ENCODE measurements around the gene ABTB2.

The ABTB2 gene

DNA sequence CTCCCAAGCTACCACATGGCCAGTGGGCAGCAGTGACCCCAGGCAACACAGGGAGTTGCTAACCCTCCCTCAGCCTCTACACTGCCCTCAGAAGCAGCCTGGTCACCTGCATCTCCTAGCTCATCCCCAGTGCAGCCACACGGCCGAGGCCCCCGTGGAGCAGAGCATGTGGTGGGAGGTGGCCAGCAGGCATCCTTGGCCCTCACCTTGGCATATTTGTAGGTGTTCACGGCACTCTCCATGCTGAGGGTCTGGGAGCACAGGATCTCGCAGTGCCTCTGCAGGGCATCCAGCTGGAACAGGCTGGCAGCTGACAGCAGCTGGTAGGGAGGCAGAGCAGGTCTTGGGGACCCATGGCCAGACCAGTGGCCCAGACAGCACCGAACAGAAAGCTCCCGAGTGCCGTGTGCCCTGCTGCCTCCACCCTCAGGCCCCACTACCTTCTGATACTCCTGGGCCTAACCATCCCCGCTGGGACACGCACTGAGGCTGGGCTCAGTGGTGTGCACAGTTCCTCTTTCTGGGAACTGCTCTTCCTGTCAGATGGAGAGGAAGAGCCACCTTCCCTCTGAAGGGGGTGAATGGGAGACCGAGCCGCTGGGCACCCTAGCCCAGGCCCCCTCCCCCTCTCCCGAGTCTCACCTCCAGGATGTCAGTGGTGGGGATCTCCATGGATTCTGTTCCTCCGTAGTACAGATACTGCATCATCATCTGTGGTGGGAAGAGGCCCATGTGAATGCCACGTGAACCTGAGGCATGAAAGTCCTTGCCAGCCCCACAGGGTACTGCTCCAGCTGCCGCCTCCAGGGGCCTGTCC, 203.5 kb downstream of the ABTB2 start:
- DNase-seq: no peak

DNA sequence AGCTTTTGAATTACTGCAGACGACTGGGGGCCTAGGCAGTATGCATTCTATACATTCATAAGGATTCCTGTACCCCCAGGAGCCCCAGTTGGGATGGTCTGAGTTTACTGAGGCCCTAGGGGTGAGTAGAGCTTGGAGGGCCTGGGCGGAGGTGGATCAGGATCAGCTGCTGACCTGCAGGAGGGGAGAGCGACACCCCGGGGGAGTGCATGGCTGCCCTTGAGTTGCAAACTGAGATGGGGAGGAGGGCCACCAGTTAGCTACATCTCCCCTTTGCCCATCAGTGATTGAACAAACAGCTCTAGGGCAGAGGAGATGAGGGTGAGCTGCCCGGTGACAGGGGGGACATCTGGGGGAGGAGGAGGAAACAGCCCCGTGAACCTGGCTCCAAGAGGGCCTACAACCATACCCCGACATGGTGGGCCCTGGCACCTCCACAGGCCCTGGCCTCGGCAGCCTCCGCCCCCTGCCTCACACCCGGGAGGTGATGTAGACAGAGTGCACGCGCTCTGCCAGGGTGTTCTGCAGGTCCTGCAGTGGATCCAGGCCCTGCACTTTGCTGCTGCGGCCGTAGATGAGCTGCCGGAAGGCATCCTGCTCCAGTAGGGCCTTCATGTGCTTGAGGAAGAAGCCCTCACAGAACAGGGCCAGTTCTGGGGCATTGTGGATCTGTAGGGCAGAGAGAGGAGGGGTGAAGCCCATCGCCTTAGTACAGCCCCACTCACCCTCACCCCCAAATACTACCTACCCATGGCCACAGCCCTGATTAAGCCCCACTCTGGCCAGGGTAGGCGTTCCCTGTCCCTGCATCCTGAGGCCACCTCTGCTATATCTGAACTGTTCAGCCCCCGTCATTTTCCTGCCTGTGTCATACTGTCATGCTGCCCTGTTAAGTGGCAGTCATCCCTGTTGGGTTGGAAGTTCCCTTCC, 205.6 kb downstream of the ABTB2 start:
- DNase-seq: no peak

DNA sequence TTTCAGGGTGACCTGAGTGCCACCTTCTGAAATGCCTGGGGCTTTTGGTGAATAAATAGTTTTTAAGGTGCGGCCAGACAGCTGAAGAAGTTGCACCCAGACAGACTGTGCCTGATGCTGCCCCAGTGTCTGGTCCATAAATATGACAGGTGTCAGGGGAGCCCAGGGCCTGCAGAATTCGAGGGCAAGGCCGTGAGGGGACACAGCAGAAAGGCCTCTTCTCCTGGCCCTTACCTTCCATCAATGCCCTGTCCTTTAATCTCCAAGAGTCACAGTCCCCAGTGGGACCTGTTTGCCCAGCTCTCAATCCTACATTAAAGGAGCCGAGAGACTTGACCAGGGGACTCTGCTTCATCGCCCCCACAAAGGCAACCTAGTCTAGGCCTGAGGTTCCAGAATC, 206.6 kb downstream of the ABTB2 start:
- DNase-seq: no peak

GRCh38 chr11:34150494-34151151, 207.2 kb downstream of the ABTB2 start:
- DNase-seq: peak in 1 of 56 donors; percentile 20

GRCh38 chr11:34149786-34150185, 208.0 kb downstream of the ABTB2 start:
- peak in 1 of 56 donors; percentile 8 for DNase-seq

DNA sequence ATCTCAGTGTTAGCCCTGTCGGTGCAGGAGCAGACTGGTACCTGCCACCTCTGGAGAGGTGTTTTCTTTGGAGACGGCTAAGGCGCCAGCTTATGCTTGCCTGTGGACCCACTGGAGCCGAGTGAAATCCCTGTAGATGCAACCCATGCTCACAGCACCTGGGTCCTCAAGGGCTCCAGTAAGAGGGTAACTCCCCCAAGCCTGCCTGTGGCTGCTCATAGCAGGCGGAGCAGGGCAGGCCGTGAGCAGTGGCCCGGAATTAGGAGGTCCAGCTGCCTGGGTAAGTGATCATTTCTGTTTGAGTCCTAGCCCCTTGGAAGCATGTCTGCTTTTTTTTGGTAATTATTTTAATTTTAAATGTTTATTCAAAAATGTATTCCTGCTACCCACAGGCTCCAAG, 208.5 kb downstream of the ABTB2 start:
- no peak for DNase-seq

DNA sequence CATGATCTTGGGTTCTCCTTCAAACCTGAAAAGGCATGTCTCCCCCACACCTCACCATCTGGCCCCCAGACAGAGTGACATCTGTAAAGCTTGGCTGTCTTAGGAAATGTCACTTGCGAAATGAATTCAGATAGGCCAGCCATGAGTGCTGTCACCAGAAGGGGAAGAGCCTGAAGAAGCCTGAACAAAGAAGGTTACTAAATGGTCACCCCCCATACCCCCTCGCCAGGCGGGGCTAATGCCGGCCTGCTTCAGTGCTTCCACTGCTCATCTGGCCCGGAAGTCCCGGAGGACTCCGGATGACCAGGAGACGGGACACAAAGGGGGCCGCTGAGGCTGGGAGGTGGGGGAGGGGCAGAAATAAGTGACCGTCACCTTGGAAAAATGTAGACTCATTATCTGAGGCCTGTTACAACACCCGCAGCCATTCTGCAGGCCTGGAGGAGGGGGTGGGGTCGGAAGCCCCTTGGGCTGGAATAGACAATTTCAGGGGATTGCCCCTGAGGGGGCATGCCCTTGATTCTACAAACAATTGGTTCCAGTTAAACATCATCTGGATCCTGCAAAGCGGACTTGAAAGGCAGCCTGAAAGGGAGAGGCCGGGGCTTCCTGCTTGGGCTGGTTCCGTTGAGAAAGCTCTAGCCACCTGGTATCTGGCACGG, 209.2 kb downstream of the ABTB2 start:
- DNase-seq: no peak

DNA sequence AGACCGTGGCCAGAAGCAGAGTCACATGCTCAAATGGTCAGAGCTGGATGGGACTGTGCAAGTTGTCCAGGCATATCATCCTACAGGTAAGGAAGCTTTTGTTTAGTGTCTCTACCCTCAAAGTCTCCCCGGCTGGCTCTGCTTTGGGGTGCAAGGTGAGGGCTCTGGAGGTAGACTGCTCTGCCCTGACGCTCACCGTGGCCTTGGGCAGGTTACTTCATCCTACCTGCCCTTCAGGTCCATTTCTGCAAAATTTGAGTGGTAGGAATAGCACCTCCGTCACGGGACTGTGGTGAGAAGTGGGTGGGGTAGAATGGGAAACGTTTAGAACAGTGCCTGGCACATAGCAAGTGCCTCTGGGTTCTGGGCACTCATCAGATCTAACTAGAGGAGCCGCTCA, 210.2 kb downstream of the ABTB2 start:
- no peak for DNase-seq

GRCh38 chr11:34146866-34147265, 210.9 kb downstream of the ABTB2 start:
- DNase-seq: no peak

DNA sequence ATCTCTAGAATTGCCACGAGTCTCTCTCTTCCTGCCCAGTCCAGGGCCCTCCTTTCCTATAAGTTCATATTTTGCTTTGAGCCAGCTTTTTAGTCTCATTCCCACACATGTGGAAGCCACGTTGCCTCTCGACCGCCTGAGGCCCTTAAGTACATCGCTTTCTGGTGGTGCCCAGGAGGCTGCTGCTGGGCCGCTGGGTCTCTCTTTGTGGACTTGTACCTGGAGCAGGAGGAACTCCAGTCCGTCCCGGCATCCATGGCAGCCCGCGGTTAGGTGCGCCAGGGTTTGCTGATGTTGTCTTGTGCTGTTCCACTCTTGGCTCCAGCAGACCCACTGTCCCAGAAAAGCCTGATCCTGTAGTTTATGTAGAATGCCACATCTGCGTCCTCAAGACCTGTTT, 211.4 kb downstream of the ABTB2 start:
- DNase-seq: no peak

GRCh38 chr11:34145847-34146381, 211.9 kb downstream of the ABTB2 start:
- no peak for DNase-seq

- no peak for DNase-seq
Observed at GRCh38 chr11:34145073-34145472, 212.7 kb downstream of the ABTB2 start.

DNA sequence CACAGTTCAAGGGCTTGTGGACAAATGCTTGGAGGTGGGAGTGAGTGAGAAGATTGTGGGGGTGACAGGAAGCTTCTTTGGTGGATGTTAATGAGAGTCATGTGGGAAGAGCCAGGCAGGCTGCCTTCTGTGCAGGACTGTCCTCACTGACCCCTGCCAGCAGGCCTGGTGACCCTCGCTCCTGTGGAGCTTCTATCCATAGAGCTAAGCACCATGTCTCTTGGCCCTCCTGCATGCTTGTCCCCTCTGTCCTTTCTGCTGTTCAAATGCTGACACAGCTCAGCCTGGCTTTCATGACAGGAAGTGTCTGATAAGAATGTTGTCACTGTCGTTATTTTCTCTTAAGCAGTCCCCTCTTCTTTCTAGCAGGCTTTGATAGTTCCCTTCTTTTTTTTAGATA, 214.8 kb downstream of the ABTB2 start:
- no peak for DNase-seq

DNA sequence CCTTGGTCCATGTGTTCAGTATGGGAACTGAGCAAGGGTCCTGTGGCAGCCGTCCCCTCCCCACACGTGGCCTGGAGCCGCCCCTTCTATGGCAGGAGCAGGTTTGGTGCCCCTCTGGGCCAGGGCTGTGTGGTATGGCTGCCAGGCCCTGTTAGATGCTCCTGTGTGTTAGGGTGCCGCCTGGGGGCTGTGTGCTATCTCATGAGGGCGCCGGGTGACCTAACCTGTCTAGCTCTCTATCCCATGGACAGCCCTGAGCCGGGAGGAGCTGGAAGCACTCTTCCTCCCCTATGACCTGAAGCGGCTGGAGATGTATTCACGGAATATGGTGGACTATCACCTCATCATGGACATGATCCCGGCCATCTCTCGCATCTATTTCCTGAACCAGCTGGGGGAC, 217.7 kb downstream of the ABTB2 start:
- DNase-seq: no peak

GRCh38 chr11:34139346-34139745, 218.5 kb downstream of the ABTB2 start:
- DNase-seq: no peak

- DNase-seq: no peak
Observed at GRCh38 chr11:34136420-34136819, 221.4 kb downstream of the ABTB2 start.

DNA sequence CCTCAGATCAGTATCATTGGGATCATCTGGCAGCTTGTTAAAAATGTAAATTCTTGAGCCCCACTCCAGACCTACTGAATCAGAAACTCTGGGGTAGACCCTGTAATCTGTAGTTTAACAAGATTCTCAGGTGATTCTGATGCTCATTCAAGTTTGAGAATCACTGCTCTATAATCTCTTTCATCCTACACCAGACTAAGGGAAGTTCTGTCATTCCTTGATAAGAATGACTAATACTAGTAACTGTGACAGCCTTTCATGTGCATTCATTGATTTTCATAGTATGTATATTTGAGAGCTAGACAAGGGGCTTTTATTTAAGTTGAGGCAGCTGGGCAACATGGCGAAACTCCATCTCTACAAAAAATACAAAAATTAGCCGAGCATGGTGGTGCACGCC, 222.4 kb downstream of the ABTB2 start:
- no peak for DNase-seq

DNA sequence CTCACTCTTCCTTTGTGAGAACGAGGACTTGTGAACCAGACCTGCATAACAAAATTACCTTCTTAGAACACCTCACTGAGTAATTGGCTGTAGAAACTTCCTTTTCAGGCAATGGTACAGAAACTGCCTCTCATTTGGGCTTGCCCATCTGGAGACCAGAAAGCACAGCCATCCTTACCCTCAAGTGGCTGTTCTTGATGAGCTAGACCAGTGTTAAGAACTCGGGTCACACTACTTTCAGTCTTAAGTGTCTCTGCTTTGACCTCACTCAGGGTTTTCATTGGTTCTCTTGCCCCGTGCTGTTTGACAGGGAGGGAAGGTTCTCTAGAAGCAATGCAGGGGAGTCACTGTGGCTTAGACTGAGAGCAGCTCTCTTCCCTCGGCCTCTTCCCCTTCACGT, 223.0 kb downstream of the ABTB2 start:
- DNase-seq: no peak

- no peak for DNase-seq
Observed at GRCh38 chr11:34132261-34132965, 225.4 kb downstream of the ABTB2 start.

DNA sequence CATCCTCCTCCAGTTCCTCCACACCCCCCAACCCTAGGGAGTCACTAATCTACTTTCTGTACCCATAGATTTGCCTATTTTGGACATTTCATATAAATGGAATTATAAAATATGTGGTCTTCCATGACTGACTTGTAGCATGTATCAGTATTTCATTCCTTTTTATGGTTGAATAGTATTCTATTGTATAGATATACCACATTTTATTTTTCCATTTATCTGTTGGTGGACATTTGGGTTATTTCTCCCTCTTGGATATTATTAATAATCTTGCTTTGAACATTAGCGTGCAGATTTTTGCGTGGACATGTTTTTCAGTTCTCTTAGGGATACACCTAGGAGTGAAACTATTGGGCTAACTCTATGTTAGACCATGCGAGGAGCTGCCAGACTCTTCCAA, 229.0 kb downstream of the ABTB2 start:
- DNase-seq: no peak

Measured in amygdala (tissue), 56 donors.